Measurements from ENCODE around the gene LHFPL3. TPM values are rescaled to one million over a fixed set of nuclear protein-coding genes. Genes with fewer than 3 reads are reported as not detected.

LHFPL3 gene
- total and polyA plus RNA-seq, 2 of the 13 experiments (the other 11 are each of a cell fraction or from before 2014, with no cell fraction given) = not detected

DNA sequence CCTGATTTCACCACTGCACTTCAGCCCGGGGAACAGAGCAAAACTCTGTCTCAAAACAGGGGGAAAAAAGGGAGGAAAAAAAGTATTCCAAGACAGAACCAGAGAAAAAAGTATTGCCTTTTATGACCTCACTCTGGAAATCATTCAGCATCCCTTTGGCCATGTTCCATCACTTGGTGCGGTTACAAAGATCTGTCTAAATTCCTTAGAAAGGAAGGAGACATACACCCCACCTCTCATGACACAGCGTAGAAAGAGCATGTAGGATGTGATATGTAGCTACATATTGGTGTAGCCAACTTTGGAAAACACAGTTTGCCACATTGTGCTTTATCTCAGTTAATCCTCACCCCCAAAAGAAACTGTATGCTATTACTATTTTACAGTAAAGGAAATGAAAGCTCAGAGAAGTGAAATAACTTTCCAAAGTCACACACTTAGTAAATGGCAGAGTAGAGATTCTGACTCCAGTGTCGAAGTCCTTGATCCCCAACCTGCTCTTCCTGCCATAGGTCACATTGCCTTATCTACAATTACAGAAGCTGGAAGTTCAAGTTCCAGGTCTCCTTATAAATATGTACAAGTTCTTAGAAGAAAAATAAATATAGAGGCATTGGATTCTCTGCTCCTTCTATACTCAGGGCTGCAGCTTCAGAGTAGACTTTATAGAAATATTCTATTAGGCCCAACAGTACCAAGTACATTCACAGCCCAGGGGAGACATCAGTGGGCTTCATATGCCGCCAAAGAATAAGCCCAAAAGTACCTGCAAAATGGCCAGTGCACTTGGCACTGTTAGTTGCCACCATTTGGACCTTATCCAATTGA, 594.0 kb downstream of the LHFPL3 start (continued):
- TF ChIP-seq, protein P1, sequence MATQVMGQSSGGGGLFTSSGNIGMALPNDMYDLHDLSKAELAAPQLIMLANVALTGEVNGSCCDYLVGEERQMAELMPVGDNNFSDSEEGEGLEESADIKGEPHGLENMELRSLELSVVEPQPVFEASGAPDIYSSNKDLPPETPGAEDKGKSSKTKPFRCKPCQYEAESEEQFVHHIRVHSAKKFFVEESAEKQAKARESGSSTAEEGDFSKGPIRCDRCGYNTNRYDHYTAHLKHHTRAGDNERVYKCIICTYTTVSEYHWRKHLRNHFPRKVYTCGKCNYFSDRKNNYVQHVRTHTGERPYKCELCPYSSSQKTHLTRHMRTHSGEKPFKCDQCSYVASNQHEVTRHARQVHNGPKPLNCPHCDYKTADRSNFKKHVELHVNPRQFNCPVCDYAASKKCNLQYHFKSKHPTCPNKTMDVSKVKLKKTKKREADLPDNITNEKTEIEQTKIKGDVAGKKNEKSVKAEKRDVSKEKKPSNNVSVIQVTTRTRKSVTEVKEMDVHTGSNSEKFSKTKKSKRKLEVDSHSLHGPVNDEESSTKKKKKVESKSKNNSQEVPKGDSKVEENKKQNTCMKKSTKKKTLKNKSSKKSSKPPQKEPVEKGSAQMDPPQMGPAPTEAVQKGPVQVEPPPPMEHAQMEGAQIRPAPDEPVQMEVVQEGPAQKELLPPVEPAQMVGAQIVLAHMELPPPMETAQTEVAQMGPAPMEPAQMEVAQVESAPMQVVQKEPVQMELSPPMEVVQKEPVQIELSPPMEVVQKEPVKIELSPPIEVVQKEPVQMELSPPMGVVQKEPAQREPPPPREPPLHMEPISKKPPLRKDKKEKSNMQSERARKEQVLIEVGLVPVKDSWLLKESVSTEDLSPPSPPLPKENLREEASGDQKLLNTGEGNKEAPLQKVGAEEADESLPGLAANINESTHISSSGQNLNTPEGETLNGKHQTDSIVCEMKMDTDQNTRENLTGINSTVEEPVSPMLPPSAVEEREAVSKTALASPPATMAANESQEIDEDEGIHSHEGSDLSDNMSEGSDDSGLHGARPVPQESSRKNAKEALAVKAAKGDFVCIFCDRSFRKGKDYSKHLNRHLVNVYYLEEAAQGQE (IDR thresholded peaks at IDR 0.05; ENCODE audit: borderline replicate concordance in 1 of 2, low read depth in 1 of 2, low read length in 2 of 2) = no peak
- no peak for TF ChIP-seq NCOA2 (CRISPR knock-in tag; IDR thresholded peaks at IDR 0.05)
- no peak for TF ChIP-seq ZNF557 (CRISPR knock-in tag; IDR thresholded peaks at IDR 0.05)
- TF ChIP-seq HMGA1 (CRISPR knock-in tag; conservative IDR thresholded peaks at IDR 0.05) = no peak
- no peak for TF ChIP-seq ZNF367 (CRISPR knock-in tag; IDR thresholded peaks at IDR 0.05; ENCODE audit: borderline replicate concordance)
- no peak for TF ChIP-seq ZNF567 (CRISPR knock-in tag; IDR thresholded peaks at IDR 0.05; ENCODE audit: borderline replicate concordance)
- TF ChIP-seq DR1 (CRISPR knock-in tag; IDR thresholded peaks at IDR 0.05) = no peak
- TF ChIP-seq, protein P2, sequence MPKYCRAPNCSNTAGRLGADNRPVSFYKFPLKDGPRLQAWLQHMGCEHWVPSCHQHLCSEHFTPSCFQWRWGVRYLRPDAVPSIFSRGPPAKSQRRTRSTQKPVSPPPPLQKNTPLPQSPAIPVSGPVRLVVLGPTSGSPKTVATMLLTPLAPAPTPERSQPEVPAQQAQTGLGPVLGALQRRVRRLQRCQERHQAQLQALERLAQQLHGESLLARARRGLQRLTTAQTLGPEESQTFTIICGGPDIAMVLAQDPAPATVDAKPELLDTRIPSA (CRISPR knock-in tag; IDR thresholded peaks at IDR 0.05; ENCODE audit: borderline replicate concordance) = no peak
- no peak for TF ChIP-seq RFX3 (CRISPR knock-in tag; IDR thresholded peaks at IDR 0.05)
- TF ChIP-seq CCDC6 (CRISPR knock-in tag; IDR thresholded peaks at IDR 0.05) = no peak
- TF ChIP-seq ZBTB20 (CRISPR knock-in tag; IDR thresholded peaks at IDR 0.05; ENCODE audit: borderline replicate concordance, low read depth) = no peak
- no peak for TF ChIP-seq ZMYM4 (CRISPR knock-in tag; IDR thresholded peaks at IDR 0.05)
- TF ChIP-seq SRSF9 (IDR thresholded peaks at IDR 0.05; ENCODE audit: borderline replicate concordance, insufficient read depth, low read depth, low read length, poor library complexity, severe bottlenecking) = no peak
- TF ChIP-seq ZNF550 (CRISPR knock-in tag; IDR thresholded peaks at IDR 0.05; ENCODE audit: borderline replicate concordance) = no peak
